GM10847 (cell line): Measurements from ENCODE around the gene MCF2.

Source experiments
- POLR2A ChIP-seq: IDR thresholded peaks from 2 replicates; pipeline ENCODE4 v1.6.1; 2011; ENCODE audit not compliant: insufficient read length; ENCODE audit errors: extremely low read depth

The MCF2 gene

GRCh38 chrX:139708067-139708466 lies at the start of gene MCF2:
Gene MCF2, minus strand, starts transcription at chrX:139708167. Its CDS starts 56,423 bp downstream, at chrX:139651744.
- TF ChIP-seq POLR2A: no peak

- no peak for TF ChIP-seq POLR2A
These were observed 43.1 kb upstream of the MCF2 start for GRCh38 chrX:139751053-139751452.

GRCh38 chrX:139750390-139750789 lies 42.4 kb upstream of the MCF2 start:
- no peak for TF ChIP-seq POLR2A

- TF ChIP-seq POLR2A: no peak
These were observed 31.2 kb upstream of the MCF2 start for GRCh38 chrX:139739138-139739537.

GRCh38 chrX:139738581-139738980 lies 30.6 kb upstream of the MCF2 start:
- no peak for TF ChIP-seq POLR2A

- TF ChIP-seq POLR2A: no peak
These were observed 28.2 kb upstream of the MCF2 start for GRCh38 chrX:139736151-139736550.

- TF ChIP-seq POLR2A: no peak
These were observed 27.0 kb upstream of the MCF2 start for GRCh38 chrX:139734996-139735395.

- no peak for TF ChIP-seq POLR2A
These were observed 17.8 kb upstream of the MCF2 start for GRCh38 chrX:139725720-139726119.

GRCh38 chrX:139724626-139725025 lies 16.7 kb upstream of the MCF2 start:
- TF ChIP-seq POLR2A: no peak

- no peak for TF ChIP-seq POLR2A
These were observed 13.0 kb upstream of the MCF2 start for GRCh38 chrX:139720979-139721378.

- no peak for TF ChIP-seq POLR2A
These were observed 12.2 kb upstream of the MCF2 start for GRCh38 chrX:139720136-139720535.

- TF ChIP-seq POLR2A: no peak
These were observed 5.3 kb downstream of the MCF2 start for GRCh38 chrX:139702658-139703057.

- TF ChIP-seq POLR2A: no peak
These were observed 15.1 kb downstream of the MCF2 start for GRCh38 chrX:139692908-139693307.

GRCh38 chrX:139692506-139692849 lies 15.5 kb downstream of the MCF2 start:
- no peak for TF ChIP-seq POLR2A

GRCh38 chrX:139691843-139692505 lies 16.0 kb downstream of the MCF2 start:
- TF ChIP-seq POLR2A: no peak

- TF ChIP-seq POLR2A: no peak
These were observed 16.5 kb downstream of the MCF2 start for GRCh38 chrX:139691493-139691842.

- TF ChIP-seq POLR2A: no peak
These were observed 27.6 kb downstream of the MCF2 start for GRCh38 chrX:139680356-139680755.
